Measurements from ENCODE around the gene AKAP7. TPM values are rescaled to one million over a fixed set of nuclear protein-coding genes. Genes with fewer than 3 reads are reported as not detected.

Gene AKAP7
- total RNA-seq, 1 donor from 2014 or later = 1.3 TPM

- H3K36me3 ChIP-seq (ENCODE audit: control insufficient read depth, insufficient read depth, low read length) = no peaks in the 10 kb centered on the region
- H3K27me3 ChIP-seq (ENCODE audit: control insufficient read depth, insufficient read depth, low read length) = no peaks in the 10 kb centered on the region
- no peak for FAIRE-seq
- DNase-seq (ENCODE audit: low read depth) = peak; percentile 53
- H3K4me3 ChIP-seq (ENCODE audit: low read depth, low read length) = no peak overlapping the region
- peak; percentile 17 for TF ChIP-seq CTCF (IDR thresholded peaks at IDR 0.05; ENCODE audit: insufficient read depth, low read length, severe bottlenecking)
These were observed 18.4 kb upstream of the AKAP7 start for GRCh38 chr6:131116755-131117360.

GRCh38 chr6:131117878-131118277 is 17.4 kb upstream of the AKAP7 start:
- H3K36me3 ChIP-seq (ENCODE audit: control insufficient read depth, insufficient read depth, low read length) = no peaks in the 10 kb centered on the region
- no peak overlapping the region for H3K4me3 ChIP-seq (ENCODE audit: low read depth, low read length)
- DNase-seq (ENCODE audit: low read depth) = no peak
- FAIRE-seq = no peak
- TF ChIP-seq CTCF (IDR thresholded peaks at IDR 0.05; ENCODE audit: insufficient read depth, low read length, severe bottlenecking) = no peak
- no peaks in the 10 kb centered on the region for H3K27me3 ChIP-seq (ENCODE audit: control insufficient read depth, insufficient read depth, low read length)

- DNase-seq (ENCODE audit: low read depth) (peak; percentile 23), FAIRE-seq (no peak)
- no peaks in the 10 kb centered on the region for H3K36me3 ChIP-seq (ENCODE audit: control insufficient read depth, insufficient read depth, low read length)
- TF ChIP-seq CTCF (IDR thresholded peaks at IDR 0.05; ENCODE audit: insufficient read depth, low read length, severe bottlenecking) = no peak
- no peaks in the 10 kb centered on the region for H3K27me3 ChIP-seq (ENCODE audit: control insufficient read depth, insufficient read depth, low read length)
- H3K4me3 ChIP-seq (ENCODE audit: low read depth, low read length) = no peak overlapping the region
These were observed 13.3 kb upstream of the AKAP7 start for GRCh38 chr6:131122007-131122406.

- no peak for TF ChIP-seq CTCF (IDR thresholded peaks at IDR 0.05; ENCODE audit: insufficient read depth, low read length, severe bottlenecking)
- FAIRE-seq = no peak
- Histone ChIP-seq H3K27me3 (ENCODE audit: control insufficient read depth, insufficient read depth, low read length) (no peaks in the 10 kb centered on the region), H3K4me3 (ENCODE audit: low read depth, low read length) (no peak overlapping the region), H3K36me3 (ENCODE audit: control insufficient read depth, insufficient read depth, low read length) (no peaks in the 10 kb centered on the region)
- no peak for DNase-seq (ENCODE audit: low read depth)
These were observed 12.8 kb upstream of the AKAP7 start for GRCh38 chr6:131122516-131122915.

- H3K4me3 ChIP-seq (ENCODE audit: low read depth, low read length) = no peak overlapping the region
- no peak for TF ChIP-seq CTCF (IDR thresholded peaks at IDR 0.05; ENCODE audit: insufficient read depth, low read length, severe bottlenecking)
- no peak for FAIRE-seq
- H3K27me3 ChIP-seq (ENCODE audit: control insufficient read depth, insufficient read depth, low read length) = no peaks in the 10 kb centered on the region
- peak; percentile 59 for DNase-seq (ENCODE audit: low read depth)
- no peaks in the 10 kb centered on the region for H3K36me3 ChIP-seq (ENCODE audit: control insufficient read depth, insufficient read depth, low read length)
These were observed 10.8 kb upstream of the AKAP7 start for GRCh38 chr6:131124336-131125071.

Measured in bronchial epithelial cell (primary cell).